ENCODE data around the gene CD58.
"Not testable (repeated sequence)": the region's sequence is repeated elsewhere in the genome, so short reads cannot be mapped to it uniquely, and the experiment has no call there.

The CD58 gene

DNA sequence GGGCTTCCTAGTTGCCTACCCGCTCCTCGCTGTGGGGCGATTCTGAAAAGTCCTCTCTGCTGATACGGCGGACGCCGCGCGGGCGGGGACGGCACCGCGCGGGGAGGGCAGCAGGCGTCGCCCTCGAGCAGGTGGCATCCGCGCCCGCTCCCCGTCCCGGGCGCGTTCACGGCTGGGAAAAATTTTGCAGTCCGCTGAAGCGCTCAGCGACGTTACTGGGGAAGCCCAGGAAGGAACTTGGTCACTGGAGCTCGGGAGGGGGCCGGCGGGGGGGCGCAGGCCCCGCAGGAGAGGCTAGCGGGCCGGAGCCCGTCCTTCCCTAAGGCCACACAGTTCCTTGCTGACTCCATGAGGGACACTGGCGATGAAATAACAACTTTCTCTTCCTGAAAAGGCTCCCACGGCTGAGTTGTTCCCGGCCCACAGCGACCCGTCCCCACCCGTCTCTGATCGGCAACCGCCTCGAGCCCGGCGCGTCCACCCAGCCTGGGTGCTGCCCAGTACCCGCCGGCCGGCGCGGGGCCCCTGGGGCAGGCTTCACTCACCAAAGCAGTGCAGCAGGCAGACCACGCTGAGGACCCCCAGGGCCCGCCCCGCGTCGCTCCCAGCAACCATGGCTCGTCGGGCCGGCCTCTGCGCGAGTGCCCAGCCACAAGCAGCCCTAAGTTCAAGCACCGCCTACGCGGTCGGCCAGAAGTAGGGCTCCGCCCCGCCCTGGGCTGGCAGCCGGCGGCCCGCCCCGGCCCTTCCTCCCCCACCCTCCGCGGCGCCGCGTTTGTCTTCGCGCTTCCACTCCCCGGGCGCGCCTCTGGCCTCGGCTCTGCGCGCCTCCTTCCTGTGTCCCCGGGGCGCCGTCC is at the start of gene CD58:
Gene CD58, minus strand, starts transcription at position 669 of the 857 bp plus-strand sequence. Its CDS starts 54 bp downstream, at position 615.
- peak within 1 kb of the TSS; percentile 87 to 89 for H3K9ac ChIP-seq (ENCODE audit: low read length in 2 of 2)
- H3K9me3 ChIP-seq (ENCODE audit: control insufficient read depth in 2 of 2, low read length in 2 of 2), result no peaks in the 10 kb centered on the region
- peak within 1 kb of the TSS; percentile 95 for H3K27ac ChIP-seq (ENCODE audit: low read length)
- peak within 1 kb of the TSS; percentile 68 to 86 for H3K4me3 ChIP-seq (ENCODE audit: low read length in 2 of 2)
- no peaks in the 10 kb centered on the region for H3K36me3 ChIP-seq (ENCODE audit: control insufficient read depth in 2 of 2, insufficient read depth in 2 of 2, low read length in 2 of 2)
- H3K4me1 ChIP-seq (ENCODE audit: control insufficient read depth, insufficient read depth, low read length), result peaks cover 28% of the 10 kb centered on the region
- no peaks in the 10 kb centered on the region for H3K27me3 ChIP-seq (ENCODE audit: control insufficient read depth in 1 of 2, insufficient read depth in 2 of 2, low read length in 2 of 2)

DNA sequence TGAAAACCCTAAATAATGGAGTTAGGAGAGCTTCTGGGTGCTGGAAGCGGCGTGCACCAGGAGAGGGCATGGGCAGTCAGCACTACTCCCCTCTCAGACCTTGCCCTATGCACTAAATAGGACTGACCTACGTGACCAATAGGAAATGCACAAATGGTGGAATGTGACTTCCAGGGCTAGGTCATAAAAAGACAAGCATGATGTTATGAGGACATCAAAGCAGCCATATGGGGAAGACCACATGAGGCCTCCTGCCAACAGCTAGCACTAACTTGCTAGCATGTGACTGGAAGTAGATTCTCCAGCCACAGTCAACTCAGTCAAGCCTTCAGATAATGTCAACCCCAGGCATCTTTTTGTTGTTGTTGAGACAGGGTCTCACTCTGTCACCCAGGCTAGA is 49.6 kb upstream of the CD58 start:
- H3K4me1 ChIP-seq (ENCODE audit: control insufficient read depth, insufficient read depth, low read length); H3K36me3 ChIP-seq (ENCODE audit: control insufficient read depth in 2 of 2, insufficient read depth in 2 of 2, low read length in 2 of 2); H3K9ac ChIP-seq (ENCODE audit: low read length in 2 of 2); H3K27ac ChIP-seq (ENCODE audit: low read length); H3K9me3 ChIP-seq (ENCODE audit: control insufficient read depth in 2 of 2, low read length in 2 of 2); H3K4me3 ChIP-seq (ENCODE audit: low read length in 2 of 2); H3K27me3 ChIP-seq (ENCODE audit: control insufficient read depth in 1 of 2, insufficient read depth in 2 of 2, low read length in 2 of 2): not testable (repeated sequence)

DNA sequence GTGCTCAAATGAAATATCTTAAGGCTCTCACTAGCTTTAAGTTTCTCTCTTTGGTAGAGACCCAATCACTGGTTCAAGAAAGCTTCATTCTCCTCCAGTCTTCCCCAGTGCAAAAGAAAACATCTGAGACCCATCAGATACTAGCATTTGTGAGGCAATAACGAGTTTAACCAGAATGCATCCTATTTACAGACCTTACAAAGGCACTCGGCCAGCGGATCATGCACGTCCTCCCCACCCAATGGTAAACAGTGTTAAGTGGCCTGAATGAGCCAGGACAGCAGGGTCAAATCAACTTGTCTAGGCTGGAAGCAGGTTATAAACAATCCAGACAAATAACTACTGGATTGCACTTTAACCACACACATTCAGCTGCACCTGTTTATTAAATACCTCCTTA is 48.3 kb upstream of the CD58 start:
- H3K27me3 ChIP-seq (ENCODE audit: control insufficient read depth in 1 of 2, insufficient read depth in 2 of 2, low read length in 2 of 2); H3K9me3 ChIP-seq (ENCODE audit: control insufficient read depth in 2 of 2, low read length in 2 of 2); H3K4me1 ChIP-seq (ENCODE audit: control insufficient read depth, insufficient read depth, low read length); H3K9ac ChIP-seq (ENCODE audit: low read length in 2 of 2); H3K27ac ChIP-seq (ENCODE audit: low read length); H3K36me3 ChIP-seq (ENCODE audit: control insufficient read depth in 2 of 2, insufficient read depth in 2 of 2, low read length in 2 of 2); H3K4me3 ChIP-seq (ENCODE audit: low read length in 2 of 2): not testable (repeated sequence)

GRCh38 chr1:116617808-116618207 is 47.0 kb upstream of the CD58 start:
- not testable (repeated sequence) for H3K36me3 ChIP-seq (ENCODE audit: control insufficient read depth in 2 of 2, insufficient read depth in 2 of 2, low read length in 2 of 2); H3K9ac ChIP-seq (ENCODE audit: low read length in 2 of 2); H3K4me1 ChIP-seq (ENCODE audit: control insufficient read depth, insufficient read depth, low read length); H3K4me3 ChIP-seq (ENCODE audit: low read length in 2 of 2); H3K27me3 ChIP-seq (ENCODE audit: control insufficient read depth in 1 of 2, insufficient read depth in 2 of 2, low read length in 2 of 2); H3K27ac ChIP-seq (ENCODE audit: low read length); H3K9me3 ChIP-seq (ENCODE audit: control insufficient read depth in 2 of 2, low read length in 2 of 2)

GRCh38 chr1:116613825-116614224 is 43.0 kb upstream of the CD58 start:
- H3K9ac ChIP-seq (ENCODE audit: low read length in 2 of 2); H3K4me3 ChIP-seq (ENCODE audit: low read length in 2 of 2); H3K27ac ChIP-seq (ENCODE audit: low read length); H3K36me3 ChIP-seq (ENCODE audit: control insufficient read depth in 2 of 2, insufficient read depth in 2 of 2, low read length in 2 of 2); H3K9me3 ChIP-seq (ENCODE audit: control insufficient read depth in 2 of 2, low read length in 2 of 2); H3K27me3 ChIP-seq (ENCODE audit: control insufficient read depth in 1 of 2, insufficient read depth in 2 of 2, low read length in 2 of 2); H3K4me1 ChIP-seq (ENCODE audit: control insufficient read depth, insufficient read depth, low read length): not testable (repeated sequence)

DNA sequence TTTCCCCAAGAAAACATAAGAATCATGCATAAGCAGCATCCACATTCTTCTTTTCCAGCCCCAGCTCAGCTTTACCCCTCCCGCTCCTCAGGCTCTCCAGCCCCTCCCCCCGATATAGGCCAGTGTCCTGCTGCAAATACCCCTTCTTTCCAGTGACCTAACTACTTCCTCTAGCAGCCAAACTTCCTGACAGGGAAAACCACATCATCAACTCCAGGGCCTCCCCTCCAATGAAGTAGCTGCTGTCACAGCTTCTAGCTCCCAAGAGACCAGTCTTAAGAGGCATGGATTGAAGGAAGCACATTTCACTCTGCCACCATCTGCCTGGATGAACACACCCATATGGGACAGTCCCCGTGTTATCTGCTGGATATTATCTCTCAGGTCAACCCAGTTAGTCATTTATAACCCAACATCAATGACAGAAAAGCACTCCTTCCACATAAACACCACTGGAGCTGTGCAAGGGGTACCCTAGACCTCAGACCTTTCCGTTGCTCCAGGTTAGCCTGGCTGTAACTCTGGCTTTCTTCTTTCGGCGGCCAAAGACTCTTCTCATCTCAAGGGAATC is 39.1 kb upstream of the CD58 start:
- H3K36me3 ChIP-seq (ENCODE audit: control insufficient read depth in 2 of 2, insufficient read depth in 2 of 2, low read length in 2 of 2); H3K9ac ChIP-seq (ENCODE audit: low read length in 2 of 2); H3K27me3 ChIP-seq (ENCODE audit: control insufficient read depth in 1 of 2, insufficient read depth in 2 of 2, low read length in 2 of 2); H3K27ac ChIP-seq (ENCODE audit: low read length); H3K9me3 ChIP-seq (ENCODE audit: control insufficient read depth in 2 of 2, low read length in 2 of 2); H3K4me3 ChIP-seq (ENCODE audit: low read length in 2 of 2); H3K4me1 ChIP-seq (ENCODE audit: control insufficient read depth, insufficient read depth, low read length): not testable (repeated sequence)

GRCh38 chr1:116608841-116609240 is 38.0 kb upstream of the CD58 start:
- H3K9ac ChIP-seq (ENCODE audit: low read length in 2 of 2); H3K27ac ChIP-seq (ENCODE audit: low read length); H3K9me3 ChIP-seq (ENCODE audit: control insufficient read depth in 2 of 2, low read length in 2 of 2); H3K27me3 ChIP-seq (ENCODE audit: control insufficient read depth in 1 of 2, insufficient read depth in 2 of 2, low read length in 2 of 2); H3K4me1 ChIP-seq (ENCODE audit: control insufficient read depth, insufficient read depth, low read length); H3K36me3 ChIP-seq (ENCODE audit: control insufficient read depth in 2 of 2, insufficient read depth in 2 of 2, low read length in 2 of 2); H3K4me3 ChIP-seq (ENCODE audit: low read length in 2 of 2): not testable (repeated sequence)

- H3K4me3 ChIP-seq (ENCODE audit: low read length in 2 of 2); H3K36me3 ChIP-seq (ENCODE audit: control insufficient read depth in 2 of 2, insufficient read depth in 2 of 2, low read length in 2 of 2): not testable (repeated sequence)
Measured at GRCh38 chr1:116608151-116608550, 37.3 kb upstream of the CD58 start.

GRCh38 chr1:116607463-116607862 is 36.6 kb upstream of the CD58 start:
- H3K4me3 ChIP-seq (ENCODE audit: low read length in 2 of 2); H3K36me3 ChIP-seq (ENCODE audit: control insufficient read depth in 2 of 2, insufficient read depth in 2 of 2, low read length in 2 of 2); H3K4me1 ChIP-seq (ENCODE audit: control insufficient read depth, insufficient read depth, low read length); H3K9me3 ChIP-seq (ENCODE audit: control insufficient read depth in 2 of 2, low read length in 2 of 2); H3K27me3 ChIP-seq (ENCODE audit: control insufficient read depth in 1 of 2, insufficient read depth in 2 of 2, low read length in 2 of 2); H3K27ac ChIP-seq (ENCODE audit: low read length); H3K9ac ChIP-seq (ENCODE audit: low read length in 2 of 2): not testable (repeated sequence)

More at GRCh38 chr1:116608151-116608550, 37.3 kb upstream of the CD58 start:
- not testable (repeated sequence) for H3K27me3 ChIP-seq (ENCODE audit: control insufficient read depth in 1 of 2, insufficient read depth in 2 of 2, low read length in 2 of 2); H3K4me1 ChIP-seq (ENCODE audit: control insufficient read depth, insufficient read depth, low read length); H3K9ac ChIP-seq (ENCODE audit: low read length in 2 of 2); H3K27ac ChIP-seq (ENCODE audit: low read length); H3K9me3 ChIP-seq (ENCODE audit: control insufficient read depth in 2 of 2, low read length in 2 of 2)

DNA sequence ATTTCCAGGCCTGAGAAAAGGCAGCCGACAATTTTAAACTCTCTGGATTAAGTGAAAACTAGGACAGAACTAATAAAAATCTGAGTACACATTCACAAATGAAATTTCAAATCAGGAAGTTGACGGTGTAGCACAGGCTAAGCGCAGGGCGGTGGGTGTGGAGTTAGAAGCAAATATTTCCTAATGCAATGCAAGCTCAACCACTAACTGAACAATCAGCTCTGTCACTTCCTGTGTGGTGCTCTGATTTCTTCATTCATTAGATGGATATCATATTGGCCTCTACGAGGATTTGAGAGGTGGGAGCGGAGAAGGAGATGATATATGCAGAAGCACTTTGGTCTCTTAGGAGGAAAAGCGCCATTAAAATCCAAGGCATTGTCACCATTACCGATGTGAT is 35.2 kb upstream of the CD58 start:
- not testable (repeated sequence) for H3K9ac ChIP-seq (ENCODE audit: low read length in 2 of 2); H3K27ac ChIP-seq (ENCODE audit: low read length); H3K4me3 ChIP-seq (ENCODE audit: low read length in 2 of 2); H3K36me3 ChIP-seq (ENCODE audit: control insufficient read depth in 2 of 2, insufficient read depth in 2 of 2, low read length in 2 of 2); H3K9me3 ChIP-seq (ENCODE audit: control insufficient read depth in 2 of 2, low read length in 2 of 2); H3K27me3 ChIP-seq (ENCODE audit: control insufficient read depth in 1 of 2, insufficient read depth in 2 of 2, low read length in 2 of 2); H3K4me1 ChIP-seq (ENCODE audit: control insufficient read depth, insufficient read depth, low read length)

- H3K27me3 ChIP-seq (ENCODE audit: control insufficient read depth in 1 of 2, insufficient read depth in 2 of 2, low read length in 2 of 2), result no peaks in the 10 kb centered on the region
- H3K4me3 ChIP-seq (ENCODE audit: low read length in 2 of 2), result no peak overlapping the region
- H3K27ac ChIP-seq (ENCODE audit: low read length), result no peak overlapping the region
- no peaks in the 10 kb centered on the region for H3K4me1 ChIP-seq (ENCODE audit: control insufficient read depth, insufficient read depth, low read length)
- H3K36me3 ChIP-seq (ENCODE audit: control insufficient read depth in 2 of 2, insufficient read depth in 2 of 2, low read length in 2 of 2), result no peaks in the 10 kb centered on the region
- H3K9ac ChIP-seq (ENCODE audit: low read length in 2 of 2), result no peak overlapping the region
- H3K9me3 ChIP-seq (ENCODE audit: control insufficient read depth in 2 of 2, low read length in 2 of 2), result no peaks in the 10 kb centered on the region
Measured at GRCh38 chr1:116605315-116605714, 34.5 kb upstream of the CD58 start.

All from stomach smooth muscle (tissue), 2 donors.